GM12801 (cell line): ENCODE measurements around the gene MKI67.

Source experiments
- TF ChIP-seq, protein P1 (sequence below): IDR thresholded peaks from one replicate; pipeline ENCODE4 v1.5.1; 2011; ENCODE audit warnings: control low read depth; ENCODE audit not compliant: insufficient read length; ENCODE audit errors: extremely low read depth

Gene MKI67

DNA sequence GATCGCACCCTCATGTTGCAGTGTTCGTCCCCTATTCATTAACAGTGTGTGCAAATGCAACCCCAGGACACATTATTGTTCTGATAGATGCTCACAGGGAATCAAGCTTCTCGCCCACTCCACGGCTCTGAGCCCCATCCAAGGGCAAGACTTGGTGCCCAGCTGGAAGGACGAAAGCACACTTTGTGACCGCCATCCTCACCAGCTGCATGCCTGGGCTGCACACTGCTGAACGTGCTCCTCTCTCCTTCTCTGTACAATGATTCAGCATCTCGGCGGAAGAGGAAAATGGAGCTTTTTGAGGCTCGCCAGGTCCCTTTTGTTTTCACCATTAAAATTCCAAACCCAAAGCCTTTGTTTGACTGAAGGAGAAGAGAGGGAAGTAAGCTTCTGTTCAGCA lies 41.9 kb downstream of the MKI67 start:
- TF ChIP-seq, protein P1, sequence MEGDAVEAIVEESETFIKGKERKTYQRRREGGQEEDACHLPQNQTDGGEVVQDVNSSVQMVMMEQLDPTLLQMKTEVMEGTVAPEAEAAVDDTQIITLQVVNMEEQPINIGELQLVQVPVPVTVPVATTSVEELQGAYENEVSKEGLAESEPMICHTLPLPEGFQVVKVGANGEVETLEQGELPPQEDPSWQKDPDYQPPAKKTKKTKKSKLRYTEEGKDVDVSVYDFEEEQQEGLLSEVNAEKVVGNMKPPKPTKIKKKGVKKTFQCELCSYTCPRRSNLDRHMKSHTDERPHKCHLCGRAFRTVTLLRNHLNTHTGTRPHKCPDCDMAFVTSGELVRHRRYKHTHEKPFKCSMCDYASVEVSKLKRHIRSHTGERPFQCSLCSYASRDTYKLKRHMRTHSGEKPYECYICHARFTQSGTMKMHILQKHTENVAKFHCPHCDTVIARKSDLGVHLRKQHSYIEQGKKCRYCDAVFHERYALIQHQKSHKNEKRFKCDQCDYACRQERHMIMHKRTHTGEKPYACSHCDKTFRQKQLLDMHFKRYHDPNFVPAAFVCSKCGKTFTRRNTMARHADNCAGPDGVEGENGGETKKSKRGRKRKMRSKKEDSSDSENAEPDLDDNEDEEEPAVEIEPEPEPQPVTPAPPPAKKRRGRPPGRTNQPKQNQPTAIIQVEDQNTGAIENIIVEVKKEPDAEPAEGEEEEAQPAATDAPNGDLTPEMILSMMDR, result no peak

DNA sequence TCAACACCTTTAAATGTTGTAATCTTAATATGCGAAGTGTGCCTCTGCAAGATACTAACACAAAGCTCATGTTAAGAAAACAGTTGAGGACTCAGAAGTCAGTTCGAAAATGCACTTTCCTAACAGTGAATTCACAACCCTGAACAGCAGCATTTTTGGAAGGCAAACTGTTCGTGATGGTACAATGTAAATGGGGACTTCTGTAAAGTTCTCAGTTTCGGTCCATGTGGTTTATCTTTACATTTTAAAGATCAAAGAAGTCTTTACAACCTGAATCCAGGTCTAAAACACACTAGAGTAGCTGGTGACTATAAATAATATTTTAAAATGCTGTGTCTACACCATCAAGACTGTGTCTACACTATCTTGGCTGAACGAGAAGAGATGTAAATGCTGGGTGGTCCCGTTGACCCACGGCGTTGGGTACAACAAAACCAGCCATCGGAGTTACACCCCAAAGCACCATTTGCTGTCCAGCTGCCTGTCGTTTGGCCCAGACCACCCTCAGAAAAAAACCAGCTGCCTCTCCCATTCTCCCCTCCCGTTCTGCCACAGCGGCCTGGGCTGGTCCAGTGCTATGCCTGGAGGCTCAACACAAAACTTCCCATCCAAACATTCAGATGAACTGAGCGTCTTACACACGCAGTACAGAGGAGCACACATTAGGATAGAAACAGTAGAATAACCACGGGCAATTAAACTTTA lies 42.9 kb downstream of the MKI67 start:
- TF ChIP-seq, protein P1, result no peak

DNA sequence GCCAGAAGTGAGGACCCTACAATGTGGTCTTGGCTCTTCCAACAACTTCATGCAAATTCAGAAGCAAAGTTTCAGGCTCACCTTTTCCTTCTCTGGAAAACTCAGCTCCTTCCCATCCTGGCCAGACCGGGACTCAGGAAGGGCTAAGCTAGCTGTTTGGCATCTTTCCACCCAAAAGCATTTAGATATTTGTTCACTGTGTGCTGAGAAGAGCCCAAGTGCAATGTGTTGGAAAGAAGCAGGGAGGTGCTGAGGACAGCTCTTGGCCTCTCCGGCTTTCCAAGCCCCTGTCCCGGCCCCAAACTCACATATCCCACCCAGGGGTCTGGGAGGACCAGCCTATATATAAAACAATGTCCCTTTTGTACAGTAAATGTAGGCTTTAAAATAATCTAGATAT lies 44.5 kb downstream of the MKI67 start:
- TF ChIP-seq, protein P1, result no peak

DNA sequence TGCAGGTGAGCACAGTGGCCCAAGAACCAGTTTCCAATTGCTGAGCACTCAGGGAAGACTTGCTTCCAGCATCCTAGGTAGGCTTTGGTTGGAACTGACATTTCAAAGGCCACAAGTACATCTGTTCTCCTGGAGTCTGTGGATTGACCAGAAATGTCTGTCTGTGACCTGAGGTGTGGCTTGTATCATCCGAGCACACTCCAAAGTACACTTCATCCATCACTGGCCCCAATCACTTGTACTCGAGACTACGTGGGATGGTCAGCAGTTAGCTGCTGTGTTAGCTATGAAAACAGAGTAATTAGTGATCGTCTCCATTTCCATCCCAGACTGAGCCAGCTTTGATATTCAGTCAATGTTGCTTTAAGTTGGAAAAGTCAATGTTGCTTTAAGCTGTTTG lies 45.0 kb downstream of the MKI67 start:
- TF ChIP-seq, protein P1, result no peak

DNA sequence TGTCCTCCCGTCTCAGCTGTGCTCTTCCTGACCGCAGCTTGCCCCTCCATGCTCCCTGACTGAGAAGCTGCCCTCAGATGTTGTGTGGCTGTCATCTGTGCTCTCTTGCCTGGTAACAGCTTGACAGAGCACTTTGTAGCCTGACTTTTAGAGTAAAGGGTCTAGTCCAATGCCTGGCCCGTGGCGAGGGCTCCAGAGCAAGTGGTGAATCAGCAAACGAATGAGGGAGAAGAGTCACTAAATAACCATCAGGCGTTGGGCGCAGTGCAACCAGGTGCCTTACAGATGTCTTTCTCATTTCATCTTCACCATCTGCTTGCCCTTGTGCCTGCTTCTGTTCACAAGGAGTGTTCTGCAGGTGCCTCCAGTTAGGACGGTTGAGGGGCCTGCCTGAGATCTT lies 45.6 kb downstream of the MKI67 start:
- TF ChIP-seq, protein P1, result no peak

DNA sequence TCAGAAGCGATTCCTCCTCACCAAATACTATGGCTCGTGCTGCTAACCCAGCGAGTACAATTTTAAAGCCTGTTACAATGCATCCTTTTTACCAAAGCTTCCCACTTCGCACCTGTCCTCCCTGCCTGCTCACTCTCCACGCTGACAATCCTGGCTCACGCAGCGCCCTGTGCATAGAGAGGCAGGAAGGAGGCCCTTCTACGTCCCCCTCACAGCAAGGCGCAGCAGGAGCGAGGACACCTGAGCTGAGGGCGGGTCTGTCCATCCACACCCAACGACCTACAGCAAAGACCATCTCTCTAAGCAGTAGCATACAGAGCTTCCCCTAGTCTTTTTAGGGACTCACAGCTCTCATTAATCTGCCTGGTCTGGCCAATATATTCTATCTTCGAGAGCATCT lies 46.0 kb downstream of the MKI67 start:
- TF ChIP-seq, protein P1, result no peak

DNA sequence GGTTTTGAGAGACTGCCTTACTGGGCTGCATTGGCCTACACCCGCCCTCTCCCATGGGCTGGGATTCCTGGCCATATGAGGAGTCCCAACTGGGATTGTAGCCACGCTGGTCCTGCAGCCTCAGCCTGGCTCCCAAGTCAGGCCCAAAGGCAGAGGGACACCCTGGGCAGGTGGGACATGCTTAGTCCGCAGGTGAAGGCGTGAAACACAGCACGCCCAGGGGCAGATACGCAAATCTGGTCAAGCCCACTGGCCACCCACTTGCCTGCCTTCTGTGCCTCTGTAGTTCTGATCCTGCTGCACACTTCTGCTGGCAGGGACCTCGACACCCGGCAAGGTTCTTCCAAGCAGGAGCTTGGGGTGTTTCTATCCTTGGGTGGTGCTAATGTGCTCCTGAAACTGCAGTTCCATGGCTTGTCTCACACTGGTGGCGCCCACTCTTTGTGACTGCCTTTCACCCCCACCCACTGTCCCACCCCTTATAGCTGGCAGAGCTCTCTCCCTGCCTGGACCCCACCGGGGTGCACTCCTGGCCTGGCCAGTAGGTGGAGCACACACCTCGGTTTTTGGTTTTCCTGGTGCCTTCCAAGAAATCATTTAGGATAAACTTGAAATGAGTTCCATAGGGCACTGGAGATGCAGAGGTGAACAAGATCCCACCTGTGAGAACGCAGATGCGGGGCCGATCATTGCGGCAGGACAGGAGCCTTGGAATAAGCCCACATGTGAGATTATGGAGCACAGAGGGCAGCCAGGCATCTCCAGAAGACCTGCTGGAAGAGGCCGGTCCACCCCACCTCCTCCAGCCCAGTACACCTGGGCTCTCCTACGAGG lies 47.9 kb downstream of the MKI67 start:
- TF ChIP-seq, protein P1, result no peak
